ENCODE results near the gene PRRC1. TPM values are rescaled to one million over a fixed set of nuclear protein-coding genes. Genes with fewer than 3 reads are reported as not detected.

PRRC1 gene
- total and polyA plus RNA-seq, 9 of the 15 experiments (the other 6 are each of a cell fraction or from before 2014, with no cell fraction given), result 23.4 to 68.7 (median 43.9) TPM

DNA sequence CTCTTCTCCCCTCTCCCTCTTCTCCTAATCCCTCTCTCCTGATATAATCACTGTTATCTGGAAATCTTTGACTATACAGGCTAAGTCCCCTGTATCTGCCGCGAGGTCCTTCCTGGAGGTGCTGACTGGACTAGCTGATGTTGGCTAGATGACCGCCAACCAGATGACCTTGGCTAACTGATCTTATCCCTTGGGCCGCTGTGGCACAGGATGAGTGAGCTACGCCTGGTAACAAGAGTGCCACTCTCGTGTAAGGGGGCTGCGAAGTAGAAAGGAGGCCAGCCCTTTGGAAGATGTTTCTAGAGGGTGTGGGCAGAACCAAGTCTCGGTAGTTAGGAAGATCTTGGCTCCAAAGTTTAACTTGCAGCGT is 345 bp upstream of the PRRC1 start (continued):
- TF ChIP-seq BCOR (IDR thresholded peaks at IDR 0.05), result peak; percentile 80; the same call in 1 of the 2 replicates
- peak; percentile 62 for TF ChIP-seq SMARCA4 (IDR thresholded peaks at IDR 0.05)
- no peak for TF ChIP-seq TAF1 (IDR thresholded peaks at IDR 0.05; ENCODE audit: control insufficient read depth, extremely low read depth, insufficient read depth, low read length, severe bottlenecking)
- peak; percentile 27 to 69; a peak in 2 of 4 replicates for TF ChIP-seq KDM1A (IDR thresholded peaks at IDR 0.05)
- no peak for TF ChIP-seq MTA2 (IDR thresholded peaks at IDR 0.05; ENCODE audit: low read depth)
- no peak for TF ChIP-seq NR4A1 (CRISPR knock-in tag; IDR thresholded peaks at IDR 0.05)
- TF ChIP-seq NR4A1 (tag; IDR thresholded peaks at IDR 0.05), result 0 out of 2 replicates have a peak, but pooled peaks have one; percentile 41
- TF ChIP-seq POLR2B (IDR thresholded peaks at IDR 0.05; ENCODE audit: low read depth, partially characterized antibody), result no peak
- TF ChIP-seq, protein P1, sequence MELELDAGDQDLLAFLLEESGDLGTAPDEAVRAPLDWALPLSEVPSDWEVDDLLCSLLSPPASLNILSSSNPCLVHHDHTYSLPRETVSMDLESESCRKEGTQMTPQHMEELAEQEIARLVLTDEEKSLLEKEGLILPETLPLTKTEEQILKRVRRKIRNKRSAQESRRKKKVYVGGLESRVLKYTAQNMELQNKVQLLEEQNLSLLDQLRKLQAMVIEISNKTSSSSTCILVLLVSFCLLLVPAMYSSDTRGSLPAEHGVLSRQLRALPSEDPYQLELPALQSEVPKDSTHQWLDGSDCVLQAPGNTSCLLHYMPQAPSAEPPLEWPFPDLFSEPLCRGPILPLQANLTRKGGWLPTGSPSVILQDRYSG (tag; conservative IDR thresholded peaks at IDR 0.05; ENCODE audit: low read depth), result peak; percentile 40; the same call in 1 of the 2 replicates
- TF ChIP-seq, protein P2, sequence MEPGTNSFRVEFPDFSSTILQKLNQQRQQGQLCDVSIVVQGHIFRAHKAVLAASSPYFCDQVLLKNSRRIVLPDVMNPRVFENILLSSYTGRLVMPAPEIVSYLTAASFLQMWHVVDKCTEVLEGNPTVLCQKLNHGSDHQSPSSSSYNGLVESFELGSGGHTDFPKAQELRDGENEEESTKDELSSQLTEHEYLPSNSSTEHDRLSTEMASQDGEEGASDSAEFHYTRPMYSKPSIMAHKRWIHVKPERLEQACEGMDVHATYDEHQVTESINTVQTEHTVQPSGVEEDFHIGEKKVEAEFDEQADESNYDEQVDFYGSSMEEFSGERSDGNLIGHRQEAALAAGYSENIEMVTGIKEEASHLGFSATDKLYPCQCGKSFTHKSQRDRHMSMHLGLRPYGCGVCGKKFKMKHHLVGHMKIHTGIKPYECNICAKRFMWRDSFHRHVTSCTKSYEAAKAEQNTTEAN (CRISPR knock-in tag; IDR thresholded peaks at IDR 0.05), result no peak
- no peak for TF ChIP-seq HOXB6 (CRISPR knock-in tag; IDR thresholded peaks at IDR 0.05; ENCODE audit: borderline replicate concordance)
- no peak for TF ChIP-seq EZH2 (IDR thresholded peaks at IDR 0.05; ENCODE audit: borderline replicate concordance, low read depth, low read length)
- TF ChIP-seq NFYB (IDR thresholded peaks at IDR 0.05; ENCODE audit: extremely low read depth, insufficient read length), result no peak
- TF ChIP-seq NBN (IDR thresholded peaks at IDR 0.05; ENCODE audit: low read depth), result peak; percentile 56; the same call in 1 of the 2 replicates
- peak; percentile 11; the same call in 1 of the 2 replicates for TF ChIP-seq SOX6 (IDR thresholded peaks at IDR 0.05)
- TF ChIP-seq, protein P3, sequence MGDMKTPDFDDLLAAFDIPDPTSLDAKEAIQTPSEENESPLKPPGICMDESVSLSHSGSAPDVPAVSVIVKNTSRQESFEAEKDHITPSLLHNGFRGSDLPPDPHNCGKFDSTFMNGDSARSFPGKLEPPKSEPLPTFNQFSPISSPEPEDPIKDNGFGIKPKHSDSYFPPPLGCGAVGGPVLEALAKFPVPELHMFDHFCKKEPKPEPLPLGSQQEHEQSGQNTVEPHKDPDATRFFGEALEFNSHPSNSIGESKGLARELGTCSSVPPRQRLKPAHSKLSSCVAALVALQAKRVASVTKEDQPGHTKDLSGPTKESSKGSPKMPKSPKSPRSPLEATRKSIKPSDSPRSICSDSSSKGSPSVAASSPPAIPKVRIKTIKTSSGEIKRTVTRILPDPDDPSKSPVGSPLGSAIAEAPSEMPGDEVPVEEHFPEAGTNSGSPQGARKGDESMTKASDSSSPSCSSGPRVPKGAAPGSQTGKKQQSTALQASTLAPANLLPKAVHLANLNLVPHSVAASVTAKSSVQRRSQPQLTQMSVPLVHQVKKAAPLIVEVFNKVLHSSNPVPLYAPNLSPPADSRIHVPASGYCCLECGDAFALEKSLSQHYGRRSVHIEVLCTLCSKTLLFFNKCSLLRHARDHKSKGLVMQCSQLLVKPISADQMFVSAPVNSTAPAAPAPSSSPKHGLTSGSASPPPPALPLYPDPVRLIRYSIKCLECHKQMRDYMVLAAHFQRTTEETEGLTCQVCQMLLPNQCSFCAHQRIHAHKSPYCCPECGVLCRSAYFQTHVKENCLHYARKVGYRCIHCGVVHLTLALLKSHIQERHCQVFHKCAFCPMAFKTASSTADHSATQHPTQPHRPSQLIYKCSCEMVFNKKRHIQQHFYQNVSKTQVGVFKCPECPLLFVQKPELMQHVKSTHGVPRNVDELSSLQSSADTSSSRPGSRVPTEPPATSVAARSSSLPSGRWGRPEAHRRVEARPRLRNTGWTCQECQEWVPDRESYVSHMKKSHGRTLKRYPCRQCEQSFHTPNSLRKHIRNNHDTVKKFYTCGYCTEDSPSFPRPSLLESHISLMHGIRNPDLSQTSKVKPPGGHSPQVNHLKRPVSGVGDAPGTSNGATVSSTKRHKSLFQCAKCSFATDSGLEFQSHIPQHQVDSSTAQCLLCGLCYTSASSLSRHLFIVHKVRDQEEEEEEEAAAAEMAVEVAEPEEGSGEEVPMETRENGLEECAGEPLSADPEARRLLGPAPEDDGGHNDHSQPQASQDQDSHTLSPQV (IDR thresholded peaks at IDR 0.05), result 0 out of 2 replicates have a peak, but pooled peaks have one; percentile 52
- TF ChIP-seq L3MBTL2 (IDR thresholded peaks at IDR 0.05), result peak; percentile 60; the same call in 1 of the 2 replicates
- no peak; the same call in 1 of the 2 replicates for TF ChIP-seq NR2C2 (CRISPR knock-in tag; IDR thresholded peaks at IDR 0.05)
- peak; percentile 69 for TF ChIP-seq NR2C2 (tag; IDR thresholded peaks at IDR 0.05)
- TF ChIP-seq, protein P4, sequence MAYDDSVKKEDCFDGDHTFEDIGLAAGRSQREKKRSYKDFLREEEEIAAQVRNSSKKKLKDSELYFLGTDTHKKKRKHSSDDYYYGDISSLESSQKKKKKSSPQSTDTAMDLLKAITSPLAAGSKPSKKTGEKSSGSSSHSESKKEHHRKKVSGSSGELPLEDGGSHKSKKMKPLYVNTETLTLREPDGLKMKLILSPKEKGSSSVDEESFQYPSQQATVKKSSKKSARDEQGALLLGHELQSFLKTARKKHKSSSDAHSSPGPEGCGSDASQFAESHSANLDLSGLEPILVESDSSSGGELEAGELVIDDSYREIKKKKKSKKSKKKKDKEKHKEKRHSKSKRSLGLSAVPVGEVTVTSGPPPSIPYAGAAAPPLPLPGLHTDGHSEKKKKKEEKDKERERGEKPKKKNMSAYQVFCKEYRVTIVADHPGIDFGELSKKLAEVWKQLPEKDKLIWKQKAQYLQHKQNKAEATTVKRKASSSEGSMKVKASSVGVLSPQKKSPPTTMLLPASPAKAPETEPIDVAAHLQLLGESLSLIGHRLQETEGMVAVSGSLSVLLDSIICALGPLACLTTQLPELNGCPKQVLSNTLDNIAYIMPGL (CRISPR knock-in tag; IDR thresholded peaks at IDR 0.05), result no peak
- no peak for TF ChIP-seq ZSCAN32 (CRISPR knock-in tag; IDR thresholded peaks at IDR 0.05)

Measured in K562 (cell line).